HG03135 (cell line): ENCODE data around the gene TMPRSS6.

Experiments used
- ATAC-seq: cut with Tn5 transposase; IDR thresholded peaks from one replicate; pipeline ENCODE4 v1.9.1; 2021; ENCODE audit warnings: mild to moderate bottlenecking, moderate library complexity; ENCODE audit not compliant: unreplicated experiment

TMPRSS6 gene

GRCh38 chr22:37119872-37120271 lies 10.4 kb upstream of the TMPRSS6 start:
- no peak for ATAC-seq

- ATAC-seq, result no peak
Measured at GRCh38 chr22:37118083-37118482, 8.6 kb upstream of the TMPRSS6 start.

GRCh38 chr22:37117092-37117491 lies 7.6 kb upstream of the TMPRSS6 start:
- no peak for ATAC-seq

GRCh38 chr22:37115032-37115431 lies 5.5 kb upstream of the TMPRSS6 start:
- no peak for ATAC-seq

- no peak for ATAC-seq
Measured at GRCh38 chr22:37113757-37114156, 4.2 kb upstream of the TMPRSS6 start.

- ATAC-seq, result no peak
Measured at GRCh38 chr22:37112084-37112728, 2.7 kb upstream of the TMPRSS6 start.

GRCh38 chr22:37111156-37111717 lies 1.7 kb upstream of the TMPRSS6 start:
- no peak for ATAC-seq

- no peak for ATAC-seq
Measured at GRCh38 chr22:37107816-37108621, 1.5 kb downstream of the TMPRSS6 start.

- no peak for ATAC-seq
Measured at GRCh38 chr22:37105990-37106389, 3.5 kb downstream of the TMPRSS6 start.

- ATAC-seq, result no peak
Measured at GRCh38 chr22:37105154-37105553, 4.4 kb downstream of the TMPRSS6 start.

- ATAC-seq, result no peak
Measured at GRCh38 chr22:37103656-37104452, 5.7 kb downstream of the TMPRSS6 start.

- no peak for ATAC-seq
Measured at GRCh38 chr22:37103151-37103550, 6.4 kb downstream of the TMPRSS6 start.

GRCh38 chr22:37101311-37102066 lies 8.0 kb downstream of the TMPRSS6 start:
- no peak for ATAC-seq

- ATAC-seq, result no peak
Measured at GRCh38 chr22:37100589-37101127, 8.9 kb downstream of the TMPRSS6 start.

GRCh38 chr22:37098976-37099591 lies 10.4 kb downstream of the TMPRSS6 start:
- no peak for ATAC-seq

- no peak for ATAC-seq
Measured at GRCh38 chr22:37097346-37097745, 12.2 kb downstream of the TMPRSS6 start.

- no peak for ATAC-seq
Measured at GRCh38 chr22:37095113-37095512, 14.4 kb downstream of the TMPRSS6 start.

- no peak for ATAC-seq
Measured at GRCh38 chr22:37094239-37094638, 15.3 kb downstream of the TMPRSS6 start.

GRCh38 chr22:37092997-37093396 lies 16.5 kb downstream of the TMPRSS6 start:
- no peak for ATAC-seq

GRCh38 chr22:37091994-37092393 lies 17.5 kb downstream of the TMPRSS6 start:
- ATAC-seq, result no peak
